IMR-90 (cell line): ENCODE data around the gene MBOAT1. TPM values are rescaled to one million over a fixed set of nuclear protein-coding genes. Genes with fewer than 3 reads are reported as not detected.
A peak's percentile ranks its signal among the peaks of the same experiment; 100 is the strongest.

Experiments
- ATAC-seq: fragments of 200-7000 bp; cut with Tn5 transposase; 2 replicates; pipeline ENCODE4 v1.9.1; 2020; ENCODE audit warnings: low read depth, mild to moderate bottlenecking, moderate library complexity
- BruUV-seq: library from RNA; stranded (reverse); fragments of 400-500 nt; replicated peaks from 2 replicates; lab custom pipeline; 2021; lab: Mats Ljungman, UMichigan
- CTCF ChIA-PET: fragments of 300-600 bp; formaldehyde crosslinking; extraction: SDS; loops from one replicate; lab custom pipeline; 2021; ENCODE audit warnings: antibody characterized with exemption; lab: Yijun Ruan, JAX
- POLR2A ChIA-PET: fragments of 300-600 bp; sonication (Branson Sonifier 250); formaldehyde crosslinking; loops from one replicate; lab custom pipeline; 2022; ENCODE audit warnings: antibody characterized with exemption; ENCODE audit not compliant: unreplicated experiment; lab: Charles Lee
- DNase-seq: peaks from one replicate; pipeline ENCODE4 v3.0.0; 2013
- H2AFZ ChIP-seq: replicated peaks from 2 replicates; pipeline ENCODE3; 2013; ENCODE audit warnings: low read length, mild to moderate bottlenecking; ENCODE audit not compliant: poor library complexity
- H2AK5ac ChIP-seq: 2 replicates; pipeline ENCODE4 v1.6.1; 2013; ENCODE audit warnings: low read depth, low read length, inconsistent platforms
- H2AK9ac ChIP-seq: replicated peaks from 2 replicates; pipeline ENCODE3; 2013; ENCODE audit warnings: mild to moderate bottlenecking, low read depth, low read length, moderate library complexity; ENCODE audit not compliant: poor library complexity
- H2BK120ac ChIP-seq: 2 replicates; pipeline ENCODE4 v1.6.1; 2013; ENCODE audit warnings: low read depth, low read length, inconsistent platforms
- H2BK15ac ChIP-seq: 3 replicates; pipeline ENCODE4 v1.6.1; 2013; ENCODE audit warnings: low read depth, low read length, inconsistent platforms
- H2BK20ac ChIP-seq: 2 replicates; pipeline ENCODE4 v1.6.1; 2013; ENCODE audit warnings: low read depth, mild to moderate bottlenecking, inconsistent platforms, low read length, moderate library complexity
- H2BK5ac ChIP-seq: 2 replicates; pipeline ENCODE4 v1.6.1; 2013; ENCODE audit warnings: mild to moderate bottlenecking, low read depth, low read length, inconsistent platforms; ENCODE audit not compliant: poor library complexity, severe bottlenecking
- H3K14ac ChIP-seq: replicated peaks from 2 replicates; pipeline ENCODE4 v1.6.1; 2013; ENCODE audit warnings: low read depth, low read length, inconsistent platforms
- H3K18ac ChIP-seq: 2 replicates; pipeline ENCODE4 v1.6.1; 2013; ENCODE audit warnings: low read depth, low read length, control low read depth
- H3K23ac ChIP-seq: 2 replicates; pipeline ENCODE4 v1.6.1; 2013; ENCODE audit warnings: low read depth, low read length, inconsistent platforms
- H3K27ac ChIP-seq: 2 replicates; pipeline ENCODE4 v1.5.1; 2013; ENCODE audit warnings: mild to moderate bottlenecking, control low read depth, low read length; ENCODE audit not compliant: insufficient read depth
- H3K27me3 ChIP-seq: 2 replicates; pipeline ENCODE4 v1.6.1; 2013; ENCODE audit warnings: low read length; ENCODE audit not compliant: control insufficient read depth, insufficient read depth
- H3K36me3 ChIP-seq: 2 replicates; pipeline ENCODE4 v1.6.1; 2013; ENCODE audit warnings: low read length, mixed read lengths; ENCODE audit not compliant: control insufficient read depth, insufficient read depth
- H3K4ac ChIP-seq: 2 replicates; pipeline ENCODE4 v1.6.1; 2013; ENCODE audit warnings: low read depth, low read length, inconsistent platforms
- H3K4me1 ChIP-seq: 2 replicates; pipeline ENCODE4 v1.6.1; 2013; ENCODE audit warnings: low read length, mixed read lengths; ENCODE audit not compliant: control insufficient read depth, insufficient read depth
- H3K4me2 ChIP-seq: 2 replicates; pipeline ENCODE4 v1.6.1; 2013; ENCODE audit warnings: low read depth, mild to moderate bottlenecking, control low read depth, low read length, moderate library complexity
- H3K4me3 ChIP-seq: 2 replicates; pipeline ENCODE4 v1.5.1; 2013; ENCODE audit warnings: low read depth, mild to moderate bottlenecking, control low read depth, low read length, moderate library complexity; ENCODE audit not compliant: insufficient read depth
- H3K56ac ChIP-seq: 2 replicates; pipeline ENCODE4 v1.6.1; 2013; ENCODE audit warnings: low read length, inconsistent platforms; ENCODE audit not compliant: insufficient read depth; ENCODE audit errors: extremely low read depth
- H3K79me1 ChIP-seq, 2 experiments: 2 replicates each; pipeline ENCODE4 v1.6.1; 2013; ENCODE audit warnings: low read length in 2 of 2, inconsistent platforms in 1 of 2, low read depth in 1 of 2
- H3K9ac ChIP-seq: 2 replicates; pipeline ENCODE4 v1.6.1; 2013; ENCODE audit warnings: low read depth, low read length, control low read depth
- H3K9me1 ChIP-seq: 2 replicates; pipeline ENCODE4 v1.6.1; 2013; ENCODE audit warnings: low read length, inconsistent platforms; ENCODE audit not compliant: insufficient read depth
- H3K9me3 ChIP-seq: 2 replicates; pipeline ENCODE4 v1.6.1; 2013; ENCODE audit warnings: low read length; ENCODE audit not compliant: control insufficient read depth, insufficient read depth
- H4K20me1 ChIP-seq: 2 replicates; pipeline ENCODE4 v1.6.1; 2013; ENCODE audit warnings: low read length, inconsistent platforms; ENCODE audit not compliant: insufficient read depth
- H4K5ac ChIP-seq: 2 replicates; pipeline ENCODE4 v1.6.1; 2013; ENCODE audit warnings: mild to moderate bottlenecking, low read depth, low read length, control low read depth
- H4K8ac ChIP-seq, 2 experiments: 2 replicates each; pipeline ENCODE4 v1.6.1; 2013; ENCODE audit warnings: low read depth in 2 of 2, low read length in 2 of 2, control low read depth in 1 of 2, inconsistent platforms in 1 of 2
- H4K91ac ChIP-seq: 2 replicates; pipeline ENCODE4 v1.6.1; 2013; ENCODE audit warnings: low read depth, low read length, inconsistent platforms; ENCODE audit not compliant: insufficient read depth
- CEBPB ChIP-seq: IDR thresholded peaks from 2 replicates; pipeline ENCODE4 v1.6.1; 2012; ENCODE audit warnings: low read depth, low read length, improper control_type of control experiment
- FOS ChIP-seq: fragments of 150-350 bp; IDR thresholded peaks from 2 replicates; pipeline ENCODE4 v1.6.1; 2016; ENCODE audit warnings: low read depth, low read length
- MAZ ChIP-seq: IDR thresholded peaks from 2 replicates; pipeline ENCODE4 v1.6.1; 2012; ENCODE audit warnings: low read depth, mild to moderate bottlenecking, low read length, improper control_type of control experiment, moderate library complexity, borderline replicate concordance
- MXI1 ChIP-seq: IDR thresholded peaks from 2 replicates; pipeline ENCODE4 v1.6.1; 2012; ENCODE audit warnings: low read depth, mild to moderate bottlenecking, low read length, moderate library complexity, borderline replicate concordance
- POLR2A ChIP-seq: IDR thresholded peaks from 2 replicates; pipeline ENCODE4 v1.6.1; 2012; ENCODE audit warnings: mild to moderate bottlenecking, low read depth, low read length
- WGBS, 2 experiments: methylation state at CpG; one replicate each; pipeline versions ENCODE4 v1.1.5 to v1.1.7; 2013; ENCODE audit warnings: missing lambda C conversion rate in 2 of 2; ENCODE audit not compliant: insufficient read length in 1 of 2; ENCODE audit errors: extremely low coverage in 2 of 2; 5-methylcytosine and 5-hydroxymethylcytosine counted together
- dilution Hi-C: fragments of 300-500 bp; cut with HindIII; formaldehyde crosslinking; loops from one replicate; pipeline ENCODE4 v1.14.3; 2018; ENCODE audit warnings: low sequenced_read_pairs; ENCODE audit not compliant: unreplicated experiment
- in situ Hi-C: fragments of 300-500 bp; cut with MboI; formaldehyde crosslinking; loops from 3 replicates; pipeline ENCODE4 v1.14.3; 2019; ENCODE audit warnings: low sequenced_read_pairs, inconsistent platforms, mixed read lengths
- intact Hi-C: fragments of 100-400 bp; cut with micrococcal nuclease; formaldehyde crosslinking; loops from 2 replicates; pipeline ENCODE4 v1.10.0; 2022
- polyA plus RNA-seq, 3 experiments: library from polyadenylated mRNA; depleted of rRNA; stranded (reverse); fragments of >200 nt; gene quantifications; 2 replicates each; pipeline ENCODE4 v1.2.3, GENCODE V29; 2012; ENCODE audit warnings: low replicate concordance in 1 of 3
- total RNA-seq: library from RNA; depleted of rRNA; stranded (reverse); fragments of >200 nt; gene quantifications from 2 replicates; pipeline ENCODE4 v1.2.3, GENCODE V29; 2012

The MBOAT1 gene
- total and polyA plus RNA-seq, 2 of the 4 experiments (the other 2 are of a cell fraction), result 1.6 to 4.7 TPM

GRCh38 chr6:20211037-20211940 is 980 bp downstream of the MBOAT1 start:
- H3K4ac ChIP-seq, result peak overlapping the region; percentile 66; the same call in 1 of the 2 replicates
- H3K4me3 ChIP-seq, result peak overlapping the region; percentile 93
- peak overlapping the region; percentile 95 for H3K4me2 ChIP-seq
- dilution Hi-C loops, result no loop called here
- H3K56ac ChIP-seq, result peak overlapping the region; percentile 29; the same call in 1 of the 2 replicates
- 0% methylated on average over 7 of the region's 17 CpGs; no CpG with 5 or more reads in 1 of the 2 experiments for WGBS, 2 experiments
- no peak overlapping the region; the same call in 1 of the 2 replicates for H3K27ac ChIP-seq
- ATAC-seq (no peak), DNase-seq (peak; percentile 31)
- no peaks in the 10 kb centered on the region for H3K36me3 ChIP-seq
- H3K79me1 ChIP-seq, result peaks cover 15 to 25% of the 10 kb centered on the region in 2 experiments
- H3K9ac ChIP-seq, result peak overlapping the region; percentile 81
- intact Hi-C loops, result no loop called here
- no peaks in the 10 kb centered on the region for H3K9me3 ChIP-seq
- BruUV-seq, result no TSS peak
- CTCF ChIA-PET, result no interaction called here
- peaks cover 2% of the 10 kb centered on the region for H3K9me1 ChIP-seq
- peak overlapping the region; percentile 98 for H2AFZ ChIP-seq
- H2AK9ac ChIP-seq, result peak overlapping the region; percentile 47
- POLR2A ChIA-PET, result no interaction called here
- H4K91ac ChIP-seq, result peak overlapping the region; percentile 33; the same call in 1 of the 2 replicates
- in situ Hi-C loops, result no loop called here
- no peak for TF ChIP-seq POLR2A
- no peak for TF ChIP-seq MAZ
- TF ChIP-seq CEBPB, result no peak
- no peak for TF ChIP-seq MXI1
- TF ChIP-seq FOS, result no peak
- peak overlapping the region; percentile 88 for H3K23ac ChIP-seq
- H2BK120ac ChIP-seq, result peak overlapping the region; percentile 44; the same call in 1 of the 2 replicates
- H2BK5ac ChIP-seq, result peak overlapping the region; percentile 11
- peaks cover 6% of the 10 kb centered on the region; the same call in 1 of the 2 replicates for H3K4me1 ChIP-seq
- H2AK5ac ChIP-seq, result no peak overlapping the region; the same call in 1 of the 2 replicates
- H4K20me1 ChIP-seq, result no peaks in the 10 kb centered on the region
- peak overlapping the region; percentile 62 for H3K14ac ChIP-seq
- no peaks in the 10 kb centered on the region for H3K27me3 ChIP-seq
- no peak overlapping the region for H3K18ac ChIP-seq
- H4K5ac ChIP-seq, result no peak overlapping the region
- H4K8ac ChIP-seq, result peak overlapping the region; percentile 46 to 54; a peak in 2 of 4 replicates
- H2BK15ac ChIP-seq, result peak overlapping the region; percentile 64; the same call in 1 of the 3 replicates
- no peak overlapping the region for H2BK20ac ChIP-seq
